HG03460 (cell line): ENCODE results near the gene SLC25A48.

Source experiments
- ATAC-seq: cut with Tn5 transposase; IDR thresholded peaks from one replicate; pipeline ENCODE4 v1.9.1; 2021; ENCODE audit not compliant: unreplicated experiment

SLC25A48 gene

DNA sequence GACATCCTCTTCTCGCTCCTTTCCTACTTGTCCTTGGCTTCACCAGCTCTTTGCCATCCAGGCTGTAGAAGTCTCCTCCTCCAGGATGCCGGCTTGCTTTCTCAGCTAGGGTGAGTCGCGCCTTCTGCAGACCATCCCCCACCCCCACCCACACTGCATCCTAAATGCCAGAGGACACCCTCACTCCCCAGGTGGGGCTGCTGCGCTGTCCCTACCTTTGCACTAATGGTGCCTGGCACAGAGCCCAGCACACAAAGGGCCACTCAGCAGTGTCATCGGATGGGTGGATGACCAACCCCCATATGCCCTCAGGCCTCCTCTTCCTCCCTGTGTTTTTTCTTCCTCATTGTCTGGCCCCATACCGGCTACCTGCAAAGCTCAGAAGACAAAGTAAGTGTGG is 46.3 kb downstream of the SLC25A48 start:
- ATAC-seq = no peak

DNA sequence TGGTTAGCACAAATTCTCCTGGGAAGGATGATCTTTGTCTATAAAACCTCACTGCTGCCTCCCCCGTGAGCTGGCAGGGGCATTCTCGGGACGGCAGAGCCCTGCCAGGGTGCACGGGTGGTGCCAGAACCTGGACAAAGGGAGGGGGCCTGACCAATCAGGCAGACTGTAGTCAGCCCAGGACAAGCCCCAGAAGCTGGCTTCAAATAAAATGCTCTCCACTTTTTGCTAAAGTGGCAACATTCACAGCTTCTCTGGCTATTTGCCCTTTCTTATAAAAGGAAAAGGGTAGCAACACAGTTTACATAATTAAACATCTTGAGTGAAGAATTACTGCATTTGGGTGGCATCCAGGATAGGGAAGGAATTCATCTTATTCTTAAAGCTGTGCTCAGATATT is 46.8 kb downstream of the SLC25A48 start:
- ATAC-seq = no peak

DNA sequence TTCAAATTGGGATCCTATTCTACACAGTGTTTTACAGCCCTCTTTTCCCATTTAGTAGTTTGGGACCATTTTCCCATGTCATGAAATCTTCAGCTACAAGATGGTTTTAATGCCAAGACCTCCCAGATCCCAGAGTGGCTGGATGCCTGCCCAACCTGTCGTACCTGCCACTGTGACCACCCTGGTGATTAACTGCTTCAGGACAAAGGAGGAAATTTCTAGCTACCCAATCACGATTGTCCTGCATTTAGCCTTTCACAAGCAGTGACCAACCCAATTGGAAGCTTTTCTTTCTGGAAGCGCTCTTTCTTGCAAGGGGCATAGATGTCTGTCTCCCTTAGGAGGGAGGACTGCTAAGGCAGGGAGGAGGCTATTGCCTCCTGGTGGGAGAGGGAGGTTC is 47.4 kb downstream of the SLC25A48 start:
- no peak for ATAC-seq

DNA sequence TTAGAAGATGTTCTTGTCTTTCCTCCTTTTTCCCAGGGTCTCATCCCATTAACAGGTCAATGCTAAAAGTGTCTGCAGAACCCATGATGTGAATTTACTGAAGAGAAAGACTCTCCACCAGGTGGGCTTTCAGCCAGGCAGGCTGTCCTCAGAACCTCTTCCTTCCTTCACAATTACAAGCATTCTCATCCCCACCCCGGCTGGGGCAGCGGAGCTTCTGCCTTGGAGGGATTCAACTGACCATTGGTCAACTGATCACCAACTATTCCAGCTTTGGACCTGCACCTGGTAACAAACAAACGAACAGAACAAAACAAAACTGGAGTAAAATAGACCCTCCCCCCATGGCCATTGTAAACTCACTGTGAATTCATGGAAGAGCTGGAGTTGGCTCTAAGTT is 48.6 kb downstream of the SLC25A48 start:
- ATAC-seq = no peak

DNA sequence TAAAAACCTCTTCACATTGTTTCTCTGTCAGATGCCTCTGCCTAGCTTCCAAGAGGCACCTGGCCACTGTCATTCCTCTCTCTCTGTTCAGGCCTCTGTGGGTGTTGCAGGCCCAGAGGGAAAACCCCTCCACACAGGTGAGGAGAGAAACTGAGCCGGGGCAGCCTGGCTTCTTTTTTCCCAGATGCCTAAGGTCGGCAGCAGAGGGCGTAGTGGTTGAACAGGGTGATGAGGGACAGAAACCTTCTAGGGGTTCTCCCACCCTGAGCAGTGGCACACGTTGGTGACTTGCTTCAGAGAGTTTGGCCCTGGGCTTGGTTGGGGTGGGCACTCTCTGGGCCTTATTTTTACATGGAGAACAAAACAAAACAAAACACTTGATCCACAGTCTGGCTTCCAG is 49.0 kb downstream of the SLC25A48 start:
- no peak for ATAC-seq

DNA sequence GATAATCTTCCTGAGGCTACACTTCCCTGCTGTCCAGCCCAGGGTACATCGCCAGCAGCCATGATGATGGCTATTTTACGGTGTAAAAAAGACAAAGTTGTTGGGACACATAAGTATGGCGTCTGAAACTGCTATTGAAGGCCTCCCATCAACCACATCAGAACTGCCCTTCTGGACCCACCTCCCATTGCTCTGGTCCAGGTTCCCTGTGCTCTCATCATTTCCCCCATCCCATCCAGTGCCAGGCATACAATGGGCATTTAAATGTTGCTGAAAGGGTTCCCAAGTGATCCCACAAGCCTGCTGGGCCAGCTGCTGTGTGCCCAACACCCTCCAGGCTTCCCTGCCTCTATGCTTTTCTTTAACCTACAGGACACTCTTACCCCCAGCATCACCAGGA is 50.6 kb downstream of the SLC25A48 start:
- no peak for ATAC-seq

DNA sequence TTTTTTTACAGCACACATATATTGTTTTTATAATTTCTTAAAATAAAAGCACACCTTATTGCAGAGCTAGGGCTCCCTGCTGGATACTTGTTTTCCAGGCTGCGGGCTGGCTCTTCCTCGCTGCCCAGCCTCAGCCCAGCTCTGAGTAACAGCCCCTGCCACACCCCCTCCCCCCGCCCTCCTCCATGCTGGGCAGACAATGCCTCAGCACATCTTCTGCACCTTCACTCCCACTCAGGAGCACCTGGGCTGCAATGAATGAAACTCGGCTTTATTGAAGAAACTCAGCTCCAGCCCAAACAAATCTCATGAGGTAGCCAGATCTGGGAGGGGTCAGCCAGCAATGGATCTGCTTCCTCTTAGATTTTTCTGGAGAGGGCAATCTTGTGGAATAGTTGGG is 51.7 kb downstream of the SLC25A48 start:
- no peak for ATAC-seq

DNA sequence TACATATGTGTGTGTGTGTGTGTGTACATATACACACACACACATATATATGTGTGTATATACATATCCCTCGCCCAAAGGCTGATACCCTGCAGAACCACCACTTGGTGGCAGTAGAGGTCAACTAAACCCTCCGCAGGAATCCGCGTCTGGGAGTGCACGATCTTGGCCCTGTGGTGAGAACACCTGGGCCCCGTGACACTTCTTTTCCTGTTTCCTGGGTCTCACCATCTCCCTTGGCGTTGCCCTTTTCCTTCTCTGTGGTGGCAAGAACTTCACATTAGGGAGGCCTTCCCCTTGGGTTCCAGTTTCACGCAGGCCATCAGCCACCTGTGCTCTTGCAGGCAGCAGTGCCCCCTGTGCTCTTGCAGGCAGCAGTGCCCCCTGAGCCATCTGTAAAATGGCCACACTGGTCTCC is 53.0 kb downstream of the SLC25A48 start:
- peak; percentile 85 for ATAC-seq

DNA sequence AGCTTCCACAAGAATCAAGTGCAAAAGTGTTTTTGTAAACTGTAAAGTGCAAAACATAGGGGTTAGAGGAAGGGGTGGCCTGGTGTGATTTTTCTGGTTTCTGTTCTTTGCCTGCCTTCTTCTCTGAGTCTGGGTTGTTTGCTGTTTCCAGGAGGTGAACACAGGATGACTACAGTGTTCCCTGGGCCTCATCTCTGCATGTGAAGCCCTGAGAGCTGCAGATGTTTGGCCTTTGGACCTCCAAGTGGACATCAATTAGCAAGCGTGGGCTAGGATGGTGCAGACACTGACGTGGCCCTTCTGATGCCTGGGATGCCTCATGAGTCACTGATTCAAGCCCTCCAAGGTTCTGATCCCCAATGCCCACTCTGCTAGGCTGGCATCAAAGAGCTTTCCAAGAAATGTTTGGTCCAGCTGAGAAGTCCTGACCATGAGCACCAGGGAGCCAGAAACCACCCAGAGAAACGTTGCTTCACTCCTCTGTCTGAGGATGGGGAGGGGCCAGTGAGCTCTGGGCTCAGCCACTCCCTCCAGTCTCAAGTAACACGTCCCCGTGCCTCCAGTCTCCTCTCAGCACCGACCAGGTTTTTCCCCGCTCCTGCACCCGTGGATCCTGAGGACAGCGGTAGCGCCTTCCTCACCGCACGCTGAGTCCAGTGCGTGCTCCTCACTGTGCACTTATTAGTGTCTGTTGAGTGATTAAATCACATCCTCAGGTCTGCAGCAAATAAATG is 53.6 kb downstream of the SLC25A48 start:
- no peak for ATAC-seq

DNA sequence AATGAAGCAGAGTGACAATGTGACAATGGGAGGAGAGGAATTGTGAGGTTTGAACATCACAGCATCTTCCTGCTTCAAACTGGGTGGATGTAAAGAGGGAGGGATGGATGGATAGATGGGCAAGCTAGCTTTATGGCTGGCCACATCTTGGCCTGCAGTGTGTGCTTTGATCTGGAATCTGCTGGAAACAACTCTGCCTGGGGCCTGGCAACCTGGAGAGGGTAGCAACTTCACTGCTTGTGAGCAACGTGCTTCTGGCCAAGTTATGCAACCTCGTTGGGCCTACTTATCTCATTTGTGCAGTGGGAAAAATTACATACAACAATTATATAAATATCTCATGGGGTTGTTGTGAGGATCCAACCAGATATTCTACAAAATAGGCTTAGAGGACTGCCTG is 55.8 kb downstream of the SLC25A48 start:
- no peak for ATAC-seq

DNA sequence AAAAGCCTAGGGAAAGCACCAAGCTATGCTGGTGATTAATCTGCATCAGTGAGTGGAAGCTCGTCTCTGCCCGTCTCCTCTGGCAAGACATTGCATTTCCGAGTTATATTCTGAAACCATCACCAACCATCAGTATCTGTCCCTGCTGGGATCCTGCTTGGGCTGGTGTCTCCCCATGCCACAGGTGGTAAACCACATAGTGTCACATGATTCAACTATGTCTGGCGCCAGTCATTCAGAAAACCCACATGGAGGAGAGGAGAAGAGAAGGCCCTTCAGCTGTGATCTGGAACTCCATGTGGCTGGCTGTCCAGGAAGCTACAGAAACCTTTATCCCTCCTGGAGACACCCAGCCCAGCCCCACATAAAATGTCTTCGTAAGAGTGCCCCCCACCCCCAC is 56.4 kb downstream of the SLC25A48 start:
- ATAC-seq = peak; percentile 53

DNA sequence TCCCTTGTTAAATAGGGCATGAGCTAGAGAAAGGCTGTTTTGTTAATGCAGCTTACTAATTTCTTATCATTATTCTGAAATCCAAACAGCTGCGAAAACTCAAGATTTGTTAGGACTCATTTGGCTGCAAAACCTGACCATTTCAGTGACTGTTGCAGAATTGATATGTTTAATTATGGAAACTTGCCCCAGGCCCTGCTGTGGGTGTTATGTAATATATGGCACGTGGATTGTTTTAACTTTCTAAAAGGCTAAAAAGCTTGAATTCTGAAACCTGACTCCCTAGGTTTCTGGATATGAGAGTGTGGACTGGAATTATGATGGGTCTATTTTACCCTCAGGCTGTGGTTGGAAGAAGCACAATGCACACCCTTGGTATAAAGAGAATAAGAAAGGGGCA is 56.8 kb downstream of the SLC25A48 start:
- no peak for ATAC-seq

DNA sequence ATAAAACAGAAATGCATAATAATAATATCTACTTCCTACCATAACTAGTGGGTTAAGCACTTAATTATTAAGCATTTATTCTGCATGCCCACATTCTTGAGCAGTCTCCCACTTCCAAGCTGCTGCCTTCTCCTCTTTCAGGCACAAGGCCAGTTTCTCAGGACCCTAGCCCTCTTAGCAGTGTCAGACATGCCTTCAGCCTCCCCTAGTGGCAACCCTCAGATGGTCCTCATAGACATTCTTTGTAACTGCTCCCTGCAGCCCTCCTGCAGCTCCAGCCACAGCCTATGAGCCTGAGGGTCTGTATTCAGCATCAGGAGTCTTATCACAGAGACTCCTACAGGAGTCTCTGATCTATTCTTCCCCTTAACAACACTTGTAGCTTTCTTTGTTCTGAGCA is 57.3 kb downstream of the SLC25A48 start:
- ATAC-seq = no peak

DNA sequence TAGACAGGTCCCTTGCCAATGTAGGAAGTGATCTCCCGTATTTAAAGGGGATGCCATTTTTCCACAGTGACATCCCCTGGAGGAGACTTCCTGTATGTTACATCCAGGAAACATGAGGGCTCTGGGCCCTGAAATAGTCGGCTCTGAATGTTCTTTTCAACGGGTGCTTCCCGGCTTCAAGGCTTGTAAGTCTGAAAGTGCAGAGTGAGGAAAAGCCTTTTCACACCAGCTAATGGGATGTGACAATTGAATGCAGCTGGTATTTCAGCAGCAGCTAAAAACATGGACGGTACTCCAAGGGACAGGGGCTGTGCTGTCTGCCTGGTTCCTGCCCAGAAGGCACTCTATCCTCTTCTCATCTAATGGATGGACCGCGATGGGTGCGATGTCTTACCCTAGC is 59.8 kb downstream of the SLC25A48 start:
- no peak for ATAC-seq

DNA sequence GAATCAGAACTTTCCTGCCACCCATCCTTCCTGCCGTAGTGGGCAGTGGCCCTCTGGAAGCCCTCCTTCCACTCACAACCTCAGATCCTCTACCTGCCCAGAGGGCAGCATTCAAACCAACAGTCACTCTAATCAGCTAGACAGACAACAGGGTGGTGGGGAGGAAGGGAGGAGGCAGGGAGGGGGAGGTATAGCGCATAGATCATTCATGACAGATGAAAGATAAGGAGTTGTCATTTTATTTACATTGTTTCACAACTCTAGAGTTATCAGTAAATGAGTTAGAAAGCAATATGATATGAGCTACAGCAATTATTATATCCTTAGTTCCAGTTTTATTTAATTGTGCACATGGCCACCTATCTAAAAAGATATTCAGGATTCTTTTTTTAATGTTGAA is 60.3 kb downstream of the SLC25A48 start:
- no peak for ATAC-seq

DNA sequence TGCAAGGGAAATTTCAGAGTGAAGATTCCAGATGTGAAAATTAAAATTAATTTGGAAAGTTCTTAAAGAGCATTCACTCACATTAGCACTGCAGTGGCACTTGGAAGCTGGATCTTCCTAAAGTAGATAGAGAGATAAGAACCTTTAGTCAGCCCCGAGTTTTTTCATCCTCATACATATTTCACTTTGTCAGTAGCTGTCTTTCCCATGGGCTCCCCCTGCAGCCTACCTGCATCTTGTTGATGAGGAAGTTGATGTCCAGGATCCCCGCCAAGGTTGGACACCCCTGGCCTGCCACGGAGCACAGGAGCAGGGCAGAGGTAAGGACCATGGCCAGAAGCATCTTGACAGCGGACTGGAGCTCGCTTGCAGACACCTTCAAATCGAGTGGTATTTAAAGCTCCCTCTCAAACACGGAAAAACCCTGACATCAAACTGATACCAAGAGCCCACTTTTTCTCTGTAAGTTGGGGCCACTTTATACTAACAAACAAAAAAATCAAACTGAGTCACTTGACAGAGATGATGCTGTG is 61.1 kb downstream of the SLC25A48 start, which contains the start of gene IL9:
Gene IL9, minus strand, starts transcription at position 368 of the 533 bp plus-strand sequence. Its CDS starts 25 bp downstream, at position 343.
- no peak for ATAC-seq

DNA sequence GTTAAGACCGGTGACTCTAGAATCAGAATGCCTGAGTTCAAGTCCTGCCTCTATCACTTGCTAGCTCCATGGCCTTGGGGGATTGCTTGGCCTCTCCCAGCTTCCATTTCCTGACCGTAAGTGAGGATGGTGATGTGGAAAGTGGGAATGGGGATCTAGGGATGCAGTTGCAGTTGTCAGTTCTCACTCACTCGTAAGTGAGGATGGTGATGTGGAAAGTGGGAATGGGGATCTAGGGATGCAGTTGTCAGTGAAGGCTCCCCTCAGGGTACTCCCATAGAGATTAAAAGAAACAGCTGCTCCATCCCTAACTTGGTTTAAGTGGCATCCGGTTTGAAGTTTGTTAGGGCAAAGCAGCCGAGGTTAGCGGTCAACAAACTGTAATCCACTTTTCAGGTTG is 64.2 kb downstream of the SLC25A48 start:
- no peak for ATAC-seq

DNA sequence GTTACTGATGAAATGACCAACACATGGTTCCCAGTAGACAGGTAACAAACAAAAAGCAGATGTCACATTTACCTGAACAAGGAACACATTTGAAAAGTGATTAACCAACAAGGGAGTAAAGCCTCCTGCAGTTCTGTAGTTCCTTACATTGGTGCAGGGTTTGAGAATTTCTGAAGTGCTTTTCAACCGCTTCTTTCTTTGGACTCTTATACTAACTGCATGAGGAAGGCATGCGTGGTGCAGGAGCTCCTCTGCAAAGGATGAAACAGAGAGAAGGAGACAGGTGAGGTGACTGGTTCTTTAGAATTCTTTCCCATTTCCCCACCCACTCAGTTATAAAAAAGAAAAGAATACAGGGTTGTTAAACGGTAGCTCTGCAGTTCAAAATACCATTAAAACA is 65.8 kb downstream of the SLC25A48 start:
- ATAC-seq = no peak

DNA sequence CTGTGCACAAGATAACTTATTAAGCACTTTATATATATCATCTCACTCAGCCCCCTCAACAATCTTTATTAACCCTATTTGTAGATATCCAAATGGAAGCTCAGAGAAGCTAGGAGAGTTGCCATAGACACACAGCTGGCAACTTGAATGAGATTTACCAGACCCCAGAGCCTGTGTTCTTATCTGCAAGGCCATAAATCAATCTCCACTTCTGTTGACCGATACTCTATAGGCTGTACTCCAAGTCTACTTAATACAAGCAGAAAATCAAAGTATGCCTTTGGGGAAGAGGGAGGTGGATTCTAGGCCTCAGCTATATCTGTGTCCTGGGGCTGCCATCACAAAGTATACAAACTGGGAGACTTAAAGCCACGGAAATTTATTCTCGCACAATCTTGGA is 67.2 kb downstream of the SLC25A48 start:
- no peak for ATAC-seq

DNA sequence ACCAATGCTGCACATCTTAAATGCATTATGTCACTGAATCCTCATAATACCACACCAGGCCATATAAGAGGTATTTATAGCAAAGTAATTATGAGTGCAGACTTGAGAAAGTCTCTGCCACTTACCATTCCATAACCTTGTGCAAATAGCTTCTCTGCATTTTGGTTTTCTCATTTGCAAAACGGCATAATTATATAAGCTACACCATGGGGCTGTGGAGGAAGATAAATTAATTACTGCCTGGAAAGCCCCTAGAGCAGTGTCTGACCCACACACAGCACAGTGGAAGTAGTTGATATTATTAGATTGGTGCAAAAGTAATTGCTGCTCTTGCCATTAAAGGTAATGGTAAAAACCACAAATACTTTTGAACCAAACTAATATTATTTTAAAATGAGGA is 70.7 kb downstream of the SLC25A48 start:
- ATAC-seq = no peak

DNA sequence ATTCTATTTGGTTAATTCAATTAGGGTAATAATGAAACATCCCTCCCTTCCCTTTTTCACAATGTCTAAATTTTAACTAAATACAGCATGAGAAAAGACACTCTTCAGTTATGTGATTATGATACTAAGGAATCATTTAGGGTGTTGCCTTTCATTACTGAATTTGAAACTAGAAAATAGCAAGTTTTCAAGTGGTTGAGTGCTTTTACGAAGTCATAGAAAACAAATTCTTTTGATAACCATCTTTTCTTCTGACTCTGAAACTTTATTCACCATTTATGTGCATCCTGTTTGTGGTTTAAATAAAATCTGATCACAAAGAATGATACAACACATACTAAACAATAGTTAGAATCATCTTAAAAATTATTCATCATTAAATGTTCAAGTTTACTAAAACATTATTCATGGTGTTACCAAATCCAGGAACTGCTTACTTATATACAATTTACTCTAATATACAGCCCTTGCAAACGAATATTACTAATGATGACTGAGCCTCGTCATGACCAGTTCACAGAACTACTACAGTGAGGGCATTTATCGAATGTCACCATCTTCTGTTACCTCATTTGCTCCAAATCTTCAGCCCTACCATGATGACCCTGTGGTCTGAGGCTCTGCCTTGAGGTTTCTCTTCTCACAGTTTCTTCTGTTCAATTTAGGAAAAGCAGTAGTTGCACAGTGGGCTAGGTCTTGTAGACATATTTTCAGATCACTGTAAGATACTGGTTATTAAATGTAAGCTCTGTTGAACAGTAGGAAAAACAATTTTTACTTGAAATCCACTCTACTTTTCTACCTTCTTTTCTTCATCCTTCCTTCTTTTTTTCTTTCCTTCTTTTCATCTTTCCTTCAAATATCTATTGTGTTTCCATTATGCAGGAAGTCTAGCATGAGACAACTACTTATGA is 79.5 kb downstream of the SLC25A48 start:
- ATAC-seq = no peak

DNA sequence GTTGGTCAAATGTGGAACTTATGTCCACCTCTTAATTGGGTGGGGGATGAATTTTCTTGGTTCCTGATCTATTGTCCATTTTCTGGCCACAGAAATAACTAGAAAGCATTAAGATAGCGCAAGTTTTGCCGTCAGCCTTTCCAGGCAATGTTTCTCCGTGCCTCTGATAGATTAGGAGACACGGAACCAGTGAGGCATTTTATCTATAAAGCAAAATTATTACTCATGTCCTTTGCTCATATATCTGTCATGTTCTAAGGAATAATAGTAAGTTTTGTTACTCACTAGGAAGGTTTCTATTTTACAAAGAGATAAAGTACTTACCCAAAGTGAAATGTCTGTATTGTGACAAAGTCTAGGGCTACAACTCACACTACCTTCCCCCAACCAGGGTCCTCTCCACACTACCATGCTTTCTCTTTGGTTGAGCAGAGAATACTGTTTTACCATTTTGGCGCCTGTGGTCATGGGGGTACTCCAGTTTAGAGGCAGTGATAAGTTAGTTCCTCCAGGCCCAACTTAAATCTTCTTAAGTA is 81.1 kb downstream of the SLC25A48 start:
- no peak for ATAC-seq
